ENCODE data around the gene TMEM106B. TPM values are rescaled to one million over a fixed set of nuclear protein-coding genes. Genes with fewer than 3 reads are reported as not detected.
A peak's percentile ranks its signal among the peaks of the same experiment; 100 is the strongest.
"Not testable (repeated sequence)": the region's sequence is repeated elsewhere in the genome, so short reads cannot be mapped to it uniquely, and the experiment has no call there.

Gene TMEM106B
- 10 to 100 TPM; 43.3 to 48.2 TPM for total RNA-seq
- long read RNA-seq, full-length matches to known transcripts, result 33 of 46 reads
- long read RNA-seq, partial matches to known transcripts, result 4 of 46 reads
- long read RNA-seq, other reads (novel, unspliced or antisense), result 9 of 46 reads

DNA sequence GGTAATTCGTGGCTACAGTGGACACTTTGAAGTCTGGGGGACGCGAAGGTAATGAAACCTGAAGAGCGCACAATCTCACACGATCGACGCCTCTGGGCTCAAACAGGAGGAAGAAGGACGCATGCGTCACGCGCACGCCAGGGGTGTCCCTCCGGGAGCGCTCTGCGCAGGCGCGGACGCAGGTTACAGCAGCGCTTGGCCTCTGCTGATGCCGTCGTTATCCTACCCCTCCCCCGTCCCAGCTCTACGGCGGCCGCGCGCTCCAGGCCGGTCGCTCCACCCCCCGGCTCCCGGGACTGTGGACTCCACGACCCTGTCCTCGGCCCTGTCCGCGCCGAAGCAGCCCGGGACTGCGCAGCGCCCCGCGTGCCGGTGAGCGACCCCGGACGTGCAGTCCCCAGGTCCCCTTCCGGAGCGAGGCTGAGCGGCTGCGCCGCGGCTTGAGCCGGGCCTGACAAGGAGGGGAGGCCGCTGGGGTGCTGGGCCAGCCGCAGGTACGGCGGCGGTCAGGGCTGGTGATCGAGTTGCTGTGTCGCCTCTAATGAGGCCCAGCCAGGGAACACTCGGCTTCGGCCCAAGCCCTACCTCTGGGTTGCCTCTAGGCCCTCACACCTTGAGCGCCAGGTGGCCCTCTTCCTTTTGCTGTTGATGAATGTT lies at the start of gene TMEM106B:
Gene TMEM106B, plus strand, starts transcription at position 241 of the 657 bp plus-strand sequence. CDS start 3,517 bp downstream, outside the sequence.
- ATAC-seq, result peak; percentile 99 to 100
- peak; percentile 99 for DNase-seq
- intact Hi-C loops (cut with DNase I), result no loop called here

DNA sequence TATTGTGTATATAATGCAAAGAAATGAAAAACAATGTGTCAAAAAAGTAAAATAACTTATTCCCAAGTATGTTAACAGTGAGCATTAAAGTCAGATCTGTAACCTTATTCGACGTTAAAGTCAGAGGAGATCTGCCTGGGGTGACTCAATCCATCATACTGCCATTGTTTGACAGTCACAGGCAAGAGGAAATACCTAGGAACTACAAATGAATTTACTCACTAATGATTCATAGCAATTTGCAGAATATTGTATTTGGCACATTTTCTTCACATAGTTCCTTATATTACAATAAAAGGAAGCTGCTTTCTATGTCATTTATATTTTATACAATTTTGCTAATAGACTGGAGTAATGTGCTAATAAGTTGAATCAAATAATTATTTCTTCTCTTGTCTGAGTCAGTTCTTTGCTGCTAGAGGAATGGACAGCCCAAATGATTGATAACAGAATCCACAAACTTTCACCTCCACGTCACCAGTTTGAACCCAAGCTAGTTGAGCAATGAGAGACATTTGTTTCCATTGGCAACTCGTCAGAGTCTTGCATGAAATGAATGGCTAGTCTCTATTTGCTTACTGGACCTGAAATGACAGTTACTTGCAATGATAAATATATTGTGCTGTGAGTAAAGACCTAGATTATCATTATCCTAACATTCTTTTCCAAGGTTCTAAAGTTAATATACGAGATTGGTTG lies 48.5 kb upstream of the TMEM106B start:
- intact Hi-C loops (cut with DNase I), result no loop called here
- DNase-seq, result no peak
- no peak for ATAC-seq

DNA sequence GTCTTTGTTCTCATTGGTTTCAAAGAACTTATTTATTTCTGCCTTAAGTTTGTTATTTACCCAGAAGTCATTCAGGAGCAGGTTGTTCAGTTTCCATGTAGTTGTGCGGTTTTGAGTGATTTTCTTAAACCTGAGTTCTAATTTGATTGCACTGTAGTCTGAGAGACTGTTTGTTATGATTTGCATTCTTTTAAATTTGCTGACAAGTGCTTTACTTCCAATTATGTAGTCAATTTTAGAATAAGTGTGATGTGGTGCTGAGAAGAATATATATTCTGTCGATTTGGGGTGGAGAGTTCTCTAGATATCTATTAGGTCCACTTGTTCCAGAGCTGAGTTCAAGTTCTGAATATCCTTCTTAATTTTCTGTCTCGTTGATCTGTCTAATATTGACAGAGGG lies 43.0 kb upstream of the TMEM106B start:
- intact Hi-C loops (cut with DNase I); DNase-seq; ATAC-seq: not testable (repeated sequence)

DNA sequence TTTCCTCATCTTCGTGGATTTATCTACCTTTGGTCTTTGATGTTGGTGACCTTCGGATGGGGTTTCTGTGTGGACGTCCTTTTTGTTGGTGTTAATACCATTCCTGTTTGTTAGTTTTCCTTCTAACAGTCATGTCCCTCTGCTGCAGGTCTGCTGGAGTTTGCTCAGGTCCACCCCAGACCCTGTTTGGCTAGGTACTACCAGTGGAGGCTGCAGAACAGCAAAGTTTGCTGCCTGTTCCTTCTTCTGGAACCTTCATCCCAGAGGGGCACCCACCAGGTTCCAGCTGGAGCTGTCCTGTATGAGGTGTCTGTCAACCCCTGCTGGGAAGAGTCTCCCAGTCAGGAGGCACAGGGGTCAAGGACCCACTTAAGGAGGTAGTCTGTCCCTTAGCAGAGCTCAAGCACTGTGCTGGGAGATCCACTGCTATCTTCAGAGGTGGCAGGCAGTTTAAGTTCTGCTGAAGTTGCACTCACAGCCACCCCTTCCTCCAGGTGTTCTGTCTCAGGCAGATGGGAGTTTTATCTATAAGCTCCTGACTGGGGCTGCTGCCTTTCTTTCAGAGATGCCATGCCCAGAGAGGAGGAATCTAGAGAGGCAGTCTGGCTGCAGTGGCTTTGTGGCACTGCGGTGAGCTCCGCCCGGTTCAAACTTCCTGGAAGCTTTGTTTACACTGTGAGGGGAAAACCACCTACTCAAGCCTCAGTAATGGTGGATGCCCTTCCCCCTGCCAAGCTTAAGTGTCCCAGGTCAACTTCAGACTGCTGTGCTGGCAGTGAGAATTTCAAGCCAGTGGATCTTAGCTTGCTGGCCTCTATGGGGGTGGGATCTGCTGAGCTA lies 40.9 kb upstream of the TMEM106B start:
- DNase-seq; intact Hi-C loops (cut with DNase I): not testable (repeated sequence)

DNA sequence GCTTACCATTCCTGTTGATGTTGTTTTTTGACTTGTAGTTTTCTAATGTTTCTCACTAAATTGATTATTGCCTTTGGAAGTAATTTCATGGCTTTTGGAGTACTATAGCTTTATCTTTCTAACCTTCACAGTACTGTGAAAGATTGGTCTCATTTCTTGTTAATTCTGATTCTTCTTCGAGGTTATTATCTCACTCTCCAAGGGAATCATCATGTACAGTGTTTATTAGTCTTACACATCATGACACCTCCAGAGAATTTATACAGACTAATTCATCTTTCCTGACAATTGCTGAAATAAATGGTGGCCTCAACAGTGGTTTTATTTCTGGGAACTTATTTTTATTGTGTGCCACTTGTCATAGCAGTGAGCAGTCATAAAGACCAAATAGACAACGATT lies 37.4 kb upstream of the TMEM106B start:
- intact Hi-C loops (cut with DNase I), result no loop called here
- no peak for DNase-seq
- ATAC-seq, result no peak

More for the DNA sequence above, 40.9 kb upstream of the TMEM106B start:
- ATAC-seq, result not testable (repeated sequence)

DNA sequence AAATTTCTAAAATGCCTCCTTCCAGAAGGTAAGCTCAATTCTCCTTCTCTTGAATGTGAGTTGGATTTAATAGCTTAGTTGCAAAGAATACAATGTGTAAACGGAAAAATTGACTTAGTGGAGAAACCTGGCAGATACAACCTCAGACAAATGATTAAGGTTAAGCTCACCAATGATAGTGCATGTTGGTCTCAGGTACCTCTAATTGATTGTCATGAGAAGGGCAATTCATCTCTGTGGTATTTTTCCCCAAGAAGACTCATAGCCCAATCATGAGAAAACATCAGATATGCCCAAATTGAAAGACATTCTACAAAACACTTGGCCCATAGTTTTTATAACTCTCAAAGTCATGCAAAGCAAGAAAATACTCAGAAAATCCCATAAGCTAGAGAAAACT lies 36.2 kb upstream of the TMEM106B start:
- DNase-seq, result no peak
- intact Hi-C loops (cut with DNase I), result no loop called here
- no peak for ATAC-seq

DNA sequence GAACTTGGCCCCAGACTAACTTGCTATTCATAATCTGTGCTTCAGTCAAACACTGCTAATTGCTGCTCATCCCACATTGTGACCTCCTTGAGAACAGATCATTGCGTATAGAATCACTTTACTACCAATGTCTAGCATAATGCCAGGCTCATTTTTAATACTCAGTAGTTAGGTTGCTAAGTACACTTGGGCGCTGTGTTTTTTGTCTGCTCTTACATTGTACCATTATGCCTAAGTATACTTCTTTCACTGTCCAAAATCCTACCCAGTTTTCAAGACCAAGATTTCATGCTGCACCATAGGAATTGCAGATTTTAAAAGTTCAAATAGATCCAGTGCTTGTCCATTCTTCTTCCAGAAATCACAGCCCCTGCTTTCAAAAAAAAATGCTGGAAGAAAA lies 32.8 kb upstream of the TMEM106B start:
- intact Hi-C loops (cut with DNase I), result no loop called here
- ATAC-seq (no peak), DNase-seq (no peak)

DNA sequence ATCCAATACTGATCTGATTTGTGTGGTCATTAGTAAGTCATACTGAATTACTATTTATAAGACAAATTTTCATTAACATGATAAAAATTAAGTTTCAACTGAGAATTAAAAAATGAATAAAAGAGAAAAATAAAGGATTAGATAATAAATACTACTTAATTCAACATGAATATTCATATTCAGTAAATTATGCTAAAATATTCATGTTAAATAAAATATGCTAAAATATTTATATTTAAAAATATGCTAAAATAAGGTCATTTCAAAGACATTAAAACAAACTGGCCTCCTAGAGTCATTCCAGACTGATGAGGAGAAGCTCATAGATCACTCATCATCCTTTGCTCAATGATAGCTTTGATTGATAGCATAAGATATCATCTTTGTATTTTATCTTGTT lies 16.7 kb upstream of the TMEM106B start:
- intact Hi-C loops (cut with DNase I), result no loop called here
- DNase-seq (no peak), ATAC-seq (no peak)

DNA sequence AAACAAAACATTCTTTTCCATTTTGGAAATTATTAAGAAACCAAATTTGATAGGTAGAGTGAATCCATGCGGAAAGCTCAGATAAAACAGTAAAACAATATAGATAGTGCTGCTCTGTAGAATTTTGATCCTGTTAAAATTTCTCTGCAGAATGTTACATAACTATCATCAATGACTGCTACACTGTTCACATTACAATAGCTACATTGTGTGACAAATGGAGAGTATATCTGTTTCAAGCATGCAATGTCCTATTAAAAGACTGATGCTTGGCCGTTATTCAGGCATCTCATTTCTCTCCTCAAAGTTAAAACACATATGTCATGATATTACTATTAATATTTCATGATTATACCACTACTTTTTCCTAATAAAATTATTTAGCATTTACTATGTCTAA lies 14.7 kb upstream of the TMEM106B start:
- DNase-seq (no peak), ATAC-seq (no peak)
- intact Hi-C loops (cut with DNase I), result no loop called here

DNA sequence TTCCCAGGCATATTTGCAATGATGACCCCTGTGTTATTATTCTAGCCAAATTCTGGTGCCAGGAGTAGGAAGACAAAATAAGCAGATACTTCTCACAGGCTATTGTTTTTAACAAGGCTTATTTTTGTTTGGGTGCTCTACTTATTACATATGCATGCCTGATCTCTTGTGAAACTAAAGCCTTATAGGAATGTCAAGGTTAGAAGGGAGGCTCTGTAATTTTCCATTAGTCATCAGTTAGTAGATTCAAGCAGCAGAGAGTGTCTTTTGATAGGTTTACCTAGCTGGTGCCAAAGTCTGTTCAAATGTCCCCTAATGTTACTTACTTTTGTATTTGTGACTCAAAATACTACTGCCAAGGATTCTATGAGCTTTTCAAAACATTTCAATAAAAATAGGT lies 11.7 kb upstream of the TMEM106B start:
- no peak for ATAC-seq
- no peak for DNase-seq
- intact Hi-C loops (cut with DNase I), result no loop called here

DNA sequence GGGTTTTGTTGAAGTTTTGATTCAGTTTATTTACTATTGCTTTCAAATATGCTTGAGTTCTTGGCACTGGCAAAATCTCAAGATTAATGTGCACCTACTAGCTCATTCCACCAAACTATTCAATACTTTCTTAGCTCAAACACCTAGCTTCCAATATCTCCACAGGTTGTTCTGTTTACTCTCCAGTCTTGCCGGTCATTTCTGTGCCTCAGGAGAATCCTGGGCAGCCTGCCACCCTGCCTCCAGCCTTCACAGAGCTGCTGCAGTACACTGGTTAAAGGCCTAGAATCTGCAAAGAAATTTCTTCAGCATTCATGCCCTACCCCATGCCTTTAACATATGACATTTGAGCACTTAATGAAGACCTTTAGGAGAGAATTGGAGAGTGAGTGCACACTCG lies 4.0 kb upstream of the TMEM106B start:
- intact Hi-C loops (cut with DNase I), result no loop called here
- DNase-seq, result no peak
- ATAC-seq, result no peak

DNA sequence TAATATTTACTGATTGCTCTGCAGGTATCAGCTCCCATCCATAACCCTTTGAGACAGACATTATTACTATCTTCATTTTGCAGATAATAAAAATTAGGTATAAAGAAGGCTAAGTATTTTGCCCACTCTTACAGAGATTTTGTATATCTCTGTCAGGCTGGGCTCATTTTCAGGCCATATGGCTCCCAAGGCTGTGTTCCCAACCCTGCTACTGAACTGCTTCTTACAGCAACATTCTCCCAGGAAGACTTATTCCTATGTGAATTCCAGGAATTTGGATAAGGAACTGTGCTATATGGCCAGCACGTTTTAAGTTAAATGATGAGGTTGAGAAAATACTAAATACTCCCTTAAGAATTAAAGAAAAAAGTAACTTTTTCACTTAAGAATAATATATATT lies 1.9 kb upstream of the TMEM106B start:
- no peak for ATAC-seq
- DNase-seq, result no peak
- intact Hi-C loops (cut with DNase I), result no loop called here

DNA sequence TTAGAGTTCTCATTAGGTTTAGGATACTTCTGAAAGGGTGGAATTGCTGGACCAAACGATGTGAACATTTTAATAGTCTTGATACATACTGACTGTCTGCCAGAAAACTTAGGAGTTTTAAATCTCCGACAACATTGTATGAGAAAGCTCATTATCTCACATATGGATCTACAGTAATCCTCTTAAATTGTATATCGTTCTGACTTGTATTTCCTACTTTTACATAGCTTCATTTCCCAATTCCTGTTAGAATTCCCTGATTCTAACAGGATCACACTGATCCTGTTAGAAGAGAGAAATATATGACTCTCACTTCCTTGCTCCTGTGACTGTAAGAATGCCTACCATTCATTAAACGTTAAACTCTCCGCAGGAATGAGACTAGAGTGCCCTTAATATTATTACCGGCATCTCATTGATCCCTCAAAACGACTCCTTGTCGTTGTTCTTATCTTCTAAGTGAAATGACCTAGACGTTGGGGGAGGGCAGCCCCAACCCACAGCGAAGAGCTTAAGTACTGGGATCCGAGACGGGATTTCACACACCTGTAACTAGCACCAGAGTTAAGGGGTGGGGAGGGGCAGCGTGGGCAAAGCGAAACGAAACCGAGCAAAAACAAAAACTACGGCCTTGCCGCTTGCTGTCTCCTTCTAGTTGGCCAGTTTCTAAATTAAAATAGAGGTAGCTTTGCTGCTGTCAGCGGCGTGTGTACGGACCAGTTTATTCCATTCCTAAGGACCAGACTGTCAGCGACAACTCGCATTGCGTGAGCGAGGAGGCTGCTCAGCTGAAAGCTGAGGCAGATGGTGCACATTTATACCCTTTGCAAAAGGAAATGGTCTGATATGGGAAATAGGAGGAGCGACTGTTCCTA lies 678 bp upstream of the TMEM106B start:
- DNase-seq, result no peak
- peak; percentile 41 to 58 for ATAC-seq
- intact Hi-C loops (cut with DNase I), result no loop called here

DNA sequence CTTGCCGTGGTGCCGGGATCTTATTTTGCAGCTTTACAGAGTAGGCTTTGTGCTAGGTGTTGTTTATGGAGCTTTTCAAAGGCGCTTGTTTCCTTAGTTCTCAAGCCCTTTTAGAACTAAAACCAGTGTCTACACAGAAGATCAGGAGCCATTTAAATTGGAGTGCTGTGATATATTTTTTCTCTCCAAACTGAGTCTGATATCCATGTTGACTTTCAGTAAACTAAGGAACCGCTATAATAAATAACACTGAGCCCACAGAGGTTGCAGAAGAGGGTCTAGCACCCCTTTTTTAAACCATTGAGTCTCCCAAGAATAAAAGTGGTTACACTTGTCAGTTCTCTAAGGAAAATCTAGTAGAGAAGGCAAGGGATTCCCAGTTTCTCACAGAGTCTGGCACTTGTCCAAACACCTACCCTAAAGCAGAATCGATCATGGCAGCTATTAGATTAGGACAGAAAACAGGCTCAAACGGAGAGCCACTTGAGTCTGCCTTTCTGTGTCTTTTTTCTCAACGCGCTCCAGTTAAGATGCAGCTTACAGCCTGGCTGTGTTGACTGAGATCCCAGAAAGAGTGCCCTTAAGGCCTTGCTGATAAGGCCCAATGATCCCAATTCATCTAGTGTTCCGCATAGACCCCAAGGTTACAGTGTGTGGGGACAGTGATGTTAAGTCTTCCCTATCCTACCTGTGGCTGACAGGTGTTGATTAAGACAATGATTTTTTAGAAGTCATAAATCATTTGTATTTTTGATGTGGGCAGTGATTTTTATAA lies 804 bp downstream of the TMEM106B start:
- DNase-seq (no peak), ATAC-seq (no peak)
- intact Hi-C loops (cut with DNase I), result no loop called here

DNA sequence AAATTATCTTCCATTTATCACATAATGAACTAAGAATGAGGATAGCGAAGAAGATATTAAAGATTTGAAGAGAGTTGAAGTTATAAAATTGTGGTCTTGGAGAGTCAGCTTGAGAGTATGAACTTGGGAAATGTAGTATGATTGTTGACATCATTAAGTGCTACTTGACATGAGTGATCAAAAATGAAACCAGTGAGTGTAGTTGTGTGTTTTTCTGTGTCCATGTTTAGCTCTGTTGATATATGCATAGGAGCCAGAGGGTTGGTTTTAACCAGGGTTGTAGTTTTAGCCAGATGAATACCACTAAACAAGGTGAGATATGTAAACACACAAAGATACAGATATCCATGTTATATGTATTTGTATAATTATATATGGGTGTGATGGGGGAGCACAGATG lies 6.2 kb downstream of the TMEM106B start:
- DNase-seq (no peak), ATAC-seq (no peak)
- intact Hi-C loops (cut with DNase I), result no loop called here

DNA sequence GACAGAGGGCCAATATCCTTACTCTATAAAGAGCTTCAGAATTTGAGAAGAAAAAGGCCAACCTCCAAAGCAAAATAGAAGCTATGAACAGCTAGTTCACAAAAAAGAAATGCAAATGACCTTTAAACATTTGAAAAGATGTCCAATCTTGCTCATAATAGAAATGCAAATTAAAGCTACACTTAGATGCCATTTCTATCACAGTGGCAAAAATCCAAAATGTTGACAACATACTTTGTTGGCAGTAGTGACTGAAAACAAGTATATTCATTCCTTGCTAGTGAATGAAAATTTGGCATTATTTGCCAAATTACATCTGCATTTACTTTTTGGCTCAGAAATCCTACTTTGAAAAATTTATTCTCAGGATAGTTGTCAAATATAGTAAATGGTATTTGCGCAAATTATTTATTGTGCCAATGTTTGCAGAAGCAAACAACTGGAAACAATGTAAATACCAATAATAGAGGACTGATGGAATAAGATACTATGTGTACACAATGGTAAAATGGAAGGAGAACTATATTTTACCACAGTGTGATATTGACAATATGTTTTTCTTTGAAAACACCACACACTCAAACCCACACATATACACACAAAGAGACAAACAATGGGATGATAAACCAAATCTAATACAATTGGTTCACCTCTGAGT lies 9.4 kb downstream of the TMEM106B start:
- ATAC-seq, result no peak
- intact Hi-C loops (cut with DNase I), result no loop called here
- no peak for DNase-seq

DNA sequence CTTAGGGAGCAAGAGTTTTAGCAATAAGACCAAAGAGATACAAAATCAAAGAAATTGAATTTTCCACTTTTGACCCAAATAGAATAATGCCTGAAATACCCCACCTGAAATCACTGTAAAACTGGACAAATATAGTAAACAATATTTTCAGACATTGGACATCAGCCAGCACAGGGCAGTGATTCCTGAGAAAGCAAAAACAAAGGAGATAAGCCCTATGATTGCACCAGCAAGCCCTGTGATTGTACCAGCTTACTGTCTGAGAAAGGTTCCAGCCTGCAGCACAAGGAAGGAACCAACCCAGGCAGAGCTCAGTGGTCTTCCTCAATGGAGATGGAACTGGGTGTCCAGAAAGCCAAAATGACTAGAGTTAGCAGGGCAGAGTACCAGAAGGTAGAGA lies 10.3 kb downstream of the TMEM106B start:
- DNase-seq (no peak), ATAC-seq (no peak)
- intact Hi-C loops (cut with DNase I), result no loop called here
